Breast epithelium (tissue), 4 donors: ENCODE measurements around the gene MCF2L2. TPM values are rescaled to one million over a fixed set of nuclear protein-coding genes. Genes with fewer than 3 reads are reported as not detected.

Experiments
- DNase-seq, 2 donors: peaks; one replicate each; pipeline ENCODE4 v3.0.0-alpha.2; 2019; ENCODE audit warnings: low spot score in 2 of 2
- H3K27ac ChIP-seq, 2 donors: fragments of 200-600 bp; sonication (generic) in 1 of 2; one replicate each; pipeline ENCODE4 v1.5.1; 2016 to 2019; ENCODE audit warnings: mild to moderate bottlenecking in 1 of 2
- H3K27me3 ChIP-seq, 2 donors: fragments of 200-600 bp; sonication (generic) in 1 of 2; one replicate each; pipeline versions ENCODE4 v1.5.1 to v1.6.0; 2017 to 2019; ENCODE audit warnings: control low read depth in 1 of 2, mild to moderate bottlenecking in 1 of 2
- H3K36me3 ChIP-seq: fragments of 200-600 bp; one replicate; pipeline ENCODE4 v1.5.1; 2019
- H3K4me1 ChIP-seq, 2 donors: fragments of 200-600 bp; sonication (generic); one replicate each; pipeline ENCODE4 v1.5.1; 2016 to 2019; ENCODE audit warnings: control low read depth in 1 of 2
- H3K4me3 ChIP-seq, 3 donors: fragments of 200-600 bp; sonication (generic); 1 replicate in 2 of 3; 2 replicates in 1 of 3; pipeline ENCODE4 v1.5.1; 2016 to 2019; ENCODE audit warnings: mild to moderate bottlenecking in 3 of 3, moderate library complexity in 2 of 3
- H3K9me3 ChIP-seq, 2 donors: fragments of 200-600 bp; sonication (generic) in 1 of 2; one replicate each; pipeline ENCODE4 v1.5.1; 2016 to 2019; ENCODE audit warnings: control low read depth in 1 of 2
- POLR2A ChIP-seq: fragments of 450-650 bp; IDR thresholded peaks from one replicate; pipeline ENCODE4 v1.6.1; 2016; ENCODE audit warnings: antibody characterized with exemption, mild to moderate bottlenecking, moderate library complexity
- POLR2AphosphoS5 ChIP-seq, 3 donors: sonication (generic); formaldehyde crosslinking; IDR thresholded peaks; one replicate each; pipeline ENCODE4 v1.6.1; 2017; ENCODE audit warnings: antibody characterized with exemption in 3 of 3
- intact Hi-C: fragments of 100-400 bp; cut with DNase I; formaldehyde crosslinking; loops from one replicate; pipeline ENCODE4 v1.15.1; 2023; ENCODE audit warnings: low total_unique reads
- total RNA-seq, 3 donors: library from RNA; depleted of rRNA; stranded (reverse); fragments of >200 nt; gene quantifications; one replicate each; pipeline ENCODE4 v1.1.0, GENCODE V29; 2016
- TF ChIP-seq, protein P1 (sequence below), 3 donors: fragments of 450-650 bp; IDR thresholded peaks; one replicate each; pipeline ENCODE4 v1.5.1; 2016 to 2017; ENCODE audit warnings: antibody characterized with exemption in 3 of 3, mild to moderate bottlenecking in 3 of 3, moderate library complexity in 3 of 3

The MCF2L2 gene
- total RNA-seq, 3 donors from 2014 or later, result 0.64 to 1.5 (median 1.3) TPM

DNA sequence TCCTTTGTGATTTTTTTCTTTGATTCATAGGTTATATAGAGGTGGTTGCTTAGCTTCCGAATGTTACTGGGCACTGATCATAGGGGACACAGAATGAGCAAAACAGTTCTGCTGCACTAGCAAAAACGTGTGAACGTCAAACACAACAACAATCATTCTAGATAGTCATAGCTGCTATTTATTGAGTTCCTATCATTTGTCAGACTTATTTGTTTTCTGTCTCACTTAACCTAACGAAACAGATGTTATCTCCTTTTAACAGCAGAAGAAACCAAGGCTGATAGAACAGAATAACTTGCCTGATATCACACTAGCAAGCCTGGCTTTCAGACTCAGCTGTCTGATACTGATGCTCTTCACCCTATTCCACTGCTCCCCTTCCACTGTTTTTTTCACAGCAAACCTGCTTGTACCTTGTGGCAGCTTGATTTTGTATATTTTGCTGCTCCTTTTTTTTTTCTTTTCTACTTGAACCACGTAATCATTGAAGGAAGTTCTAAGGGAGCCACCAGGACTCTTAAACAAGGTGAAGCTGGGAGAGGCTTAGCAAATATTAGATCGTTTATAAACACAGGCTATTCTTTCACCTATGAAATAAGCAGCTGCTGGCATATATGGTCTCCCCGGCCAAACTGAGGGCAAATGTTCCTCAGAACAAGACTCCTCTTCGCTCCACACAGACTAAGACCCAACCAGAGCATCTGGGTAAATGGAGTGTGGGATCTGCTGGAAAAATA, 78.8 kb downstream of the MCF2L2 start:
- H3K4me1 ChIP-seq, result no peaks in the 10 kb centered on the region
- H3K4me3 ChIP-seq, result no peak overlapping the region
- intact Hi-C loops, result no loop called here
- no peak overlapping the region for H3K27ac ChIP-seq
- H3K27me3 ChIP-seq, result no peaks in the 10 kb centered on the region
- TF ChIP-seq, protein P1, sequence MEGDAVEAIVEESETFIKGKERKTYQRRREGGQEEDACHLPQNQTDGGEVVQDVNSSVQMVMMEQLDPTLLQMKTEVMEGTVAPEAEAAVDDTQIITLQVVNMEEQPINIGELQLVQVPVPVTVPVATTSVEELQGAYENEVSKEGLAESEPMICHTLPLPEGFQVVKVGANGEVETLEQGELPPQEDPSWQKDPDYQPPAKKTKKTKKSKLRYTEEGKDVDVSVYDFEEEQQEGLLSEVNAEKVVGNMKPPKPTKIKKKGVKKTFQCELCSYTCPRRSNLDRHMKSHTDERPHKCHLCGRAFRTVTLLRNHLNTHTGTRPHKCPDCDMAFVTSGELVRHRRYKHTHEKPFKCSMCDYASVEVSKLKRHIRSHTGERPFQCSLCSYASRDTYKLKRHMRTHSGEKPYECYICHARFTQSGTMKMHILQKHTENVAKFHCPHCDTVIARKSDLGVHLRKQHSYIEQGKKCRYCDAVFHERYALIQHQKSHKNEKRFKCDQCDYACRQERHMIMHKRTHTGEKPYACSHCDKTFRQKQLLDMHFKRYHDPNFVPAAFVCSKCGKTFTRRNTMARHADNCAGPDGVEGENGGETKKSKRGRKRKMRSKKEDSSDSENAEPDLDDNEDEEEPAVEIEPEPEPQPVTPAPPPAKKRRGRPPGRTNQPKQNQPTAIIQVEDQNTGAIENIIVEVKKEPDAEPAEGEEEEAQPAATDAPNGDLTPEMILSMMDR (IDR thresholded peaks at IDR 0.05), result no peak
- TF ChIP-seq POLR2AphosphoS5 (IDR thresholded peaks at IDR 0.05), result no peak
- no peak for TF ChIP-seq POLR2A
- H3K9me3 ChIP-seq, result peaks cover 0 to 5% of the 10 kb centered on the region in 2 donors
- DNase-seq, result no peak
- H3K36me3 ChIP-seq, result no peaks in the 10 kb centered on the region

DNA sequence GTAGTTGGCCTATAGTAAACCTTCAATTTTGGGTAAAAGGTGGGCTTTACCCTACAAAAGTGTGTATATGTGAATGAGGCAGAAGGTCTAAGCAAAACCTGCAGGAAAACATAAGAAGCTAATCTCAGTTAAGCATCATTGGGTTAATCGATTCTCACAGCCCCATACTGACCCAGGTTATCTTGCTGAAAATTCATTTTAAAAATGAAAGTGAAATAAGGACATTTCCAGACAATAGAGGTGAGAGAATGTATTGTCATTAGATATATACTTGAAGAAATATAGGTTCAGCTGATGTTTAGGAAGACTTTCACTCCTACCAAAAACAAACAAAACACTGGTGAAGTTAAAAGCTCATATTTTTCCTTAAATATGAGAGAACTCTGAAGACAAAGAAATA, 85.6 kb downstream of the MCF2L2 start:
- H3K9me3 ChIP-seq, result peaks cover 0 to 5% of the 10 kb centered on the region in 2 donors
- no peak overlapping the region for H3K27ac ChIP-seq
- H3K4me1 ChIP-seq, result no peaks in the 10 kb centered on the region
- DNase-seq, result no peak
- TF ChIP-seq, protein P1 (IDR thresholded peaks at IDR 0.05), result no peak
- no peak for TF ChIP-seq POLR2A
- TF ChIP-seq POLR2AphosphoS5 (IDR thresholded peaks at IDR 0.05), result no peak
- no peaks in the 10 kb centered on the region for H3K36me3 ChIP-seq
- H3K27me3 ChIP-seq, result no peaks in the 10 kb centered on the region
- intact Hi-C loops, result no loop called here
- H3K4me3 ChIP-seq, result no peak overlapping the region

GRCh38 chr3:183341545-183342288, 86.7 kb downstream of the MCF2L2 start:
- intact Hi-C loops, result no loop called here
- Histone ChIP-seq H3K36me3 (no peaks in the 10 kb centered on the region), H3K4me3 (no peak overlapping the region), H3K27ac (no peak overlapping the region), H3K4me1 (no peaks in the 10 kb centered on the region), H3K27me3 (no peaks in the 10 kb centered on the region), H3K9me3 (no peaks in the 10 kb centered on the region)
- DNase-seq, result no peak
- TF ChIP-seq, protein P1 (IDR thresholded peaks at IDR 0.05), result no peak
- TF ChIP-seq POLR2AphosphoS5 (IDR thresholded peaks at IDR 0.05) (no peak), POLR2A (no peak)

DNA sequence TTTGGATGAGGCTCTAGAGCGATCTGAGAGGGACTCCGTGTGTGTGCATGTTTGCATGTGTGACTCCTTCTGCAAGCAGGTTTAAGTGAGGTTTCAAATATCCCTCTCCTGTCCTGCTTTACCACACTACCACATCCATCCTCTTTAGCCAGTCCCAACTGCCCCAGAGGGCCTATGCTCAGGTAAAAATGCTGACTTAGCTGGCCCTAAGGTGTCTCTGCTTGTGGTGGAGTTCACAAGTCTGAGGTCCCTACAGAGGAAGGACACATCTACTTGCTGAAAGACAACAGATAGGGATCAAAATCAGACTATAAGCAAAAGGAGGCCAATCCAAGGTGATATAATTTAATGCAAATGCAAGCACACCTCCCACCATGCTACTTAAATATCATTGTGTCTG, 88.2 kb downstream of the MCF2L2 start:
- intact Hi-C loops, result no loop called here

More for the DNA sequence above, 88.2 kb downstream of the MCF2L2 start:
- H3K27ac ChIP-seq, result no peak overlapping the region
- H3K9me3 ChIP-seq, result no peaks in the 10 kb centered on the region
- DNase-seq, result no peak
- TF ChIP-seq POLR2AphosphoS5 (IDR thresholded peaks at IDR 0.05) (no peak), POLR2A (no peak)
- TF ChIP-seq, protein P1 (IDR thresholded peaks at IDR 0.05), result no peak
- H3K27me3 ChIP-seq, result no peaks in the 10 kb centered on the region
- no peaks in the 10 kb centered on the region for H3K36me3 ChIP-seq
- H3K4me1 ChIP-seq, result no peaks in the 10 kb centered on the region
- H3K4me3 ChIP-seq, result no peak overlapping the region
